MM.1S (cell line): ENCODE measurements around the gene ZFPM1.

ENCODE experiments used
- DNase-seq: peaks from one replicate; pipeline ENCODE4 v3.0.0-alpha.2; 2015
- H2AFZ ChIP-seq: fragments of 300-600 bp; sonication (generic); 2 replicates; pipeline ENCODE4 v1.6.0; 2016; ENCODE audit warnings: antibody characterized with exemption, low read length
- H3F3A ChIP-seq: fragments of 300-600 bp; sonication (generic); 2 replicates; pipeline ENCODE4 v1.6.1; 2016; ENCODE audit warnings: mild to moderate bottlenecking, antibody characterized with exemption, low read length, moderate library complexity, mixed read lengths; ENCODE audit not compliant: insufficient read depth
- H3K27ac ChIP-seq: fragments of 300-600 bp; sonication (generic); 2 replicates; pipeline ENCODE4 v1.5.1; 2016; ENCODE audit warnings: mild to moderate bottlenecking, low read length
- H3K27me3 ChIP-seq: fragments of 300-600 bp; sonication (generic); replicated peaks from 2 replicates; pipeline ENCODE4 v1.6.0; 2016; ENCODE audit warnings: low read length; ENCODE audit not compliant: insufficient read depth
- H3K36me3 ChIP-seq: fragments of 300-600 bp; sonication (generic); replicated peaks from 2 replicates; pipeline ENCODE4 v1.6.1; 2016; ENCODE audit warnings: mild to moderate bottlenecking, low read length, mixed read lengths; ENCODE audit not compliant: insufficient read depth
- H3K4me1 ChIP-seq: fragments of 300-600 bp; sonication (generic); 2 replicates; pipeline ENCODE4 v1.6.1; 2016; ENCODE audit warnings: low read length, mixed read lengths
- H3K4me2 ChIP-seq: fragments of 300-600 bp; sonication (generic); 2 replicates; pipeline ENCODE4 v1.6.0; 2016; ENCODE audit warnings: low read depth, low read length
- H3K4me3 ChIP-seq: fragments of 300-600 bp; sonication (generic); 2 replicates; pipeline ENCODE4 v1.5.1; 2016; ENCODE audit warnings: low read length, mixed read lengths
- H3K79me2 ChIP-seq: fragments of 300-600 bp; sonication (generic); 2 replicates; pipeline ENCODE4 v1.6.1; 2016; ENCODE audit warnings: mixed run types, low read length, mixed read lengths
- H3K9ac ChIP-seq: fragments of 300-600 bp; sonication (generic); 2 replicates; pipeline ENCODE4 v1.6.1; 2016; ENCODE audit warnings: low read length, mixed read lengths
- H3K9me2 ChIP-seq: fragments of 300-600 bp; sonication (generic); replicated peaks from 2 replicates; pipeline ENCODE4 v1.6.1; 2016; ENCODE audit warnings: mild to moderate bottlenecking, low read length, mixed read lengths; ENCODE audit not compliant: insufficient read depth
- H3K9me3 ChIP-seq: fragments of 300-600 bp; sonication (generic); replicated peaks from 2 replicates; pipeline ENCODE4 v1.6.1; 2016; ENCODE audit warnings: mild to moderate bottlenecking, low read length, mixed read lengths; ENCODE audit not compliant: insufficient read depth
- H4K20me1 ChIP-seq: fragments of 300-600 bp; sonication (generic); 2 replicates; pipeline ENCODE4 v1.6.1; 2016; ENCODE audit warnings: mild to moderate bottlenecking, low read length, moderate library complexity, mixed read lengths; ENCODE audit not compliant: insufficient read depth
- EZH2 ChIP-seq: fragments of 300-600 bp; sonication (generic); optimal IDR thresholded peaks from 2 replicates; pipeline ENCODE3; 2017; ENCODE audit warnings: low read depth, mild to moderate bottlenecking, antibody characterized with exemption, low read length, mixed read lengths
- EZH2phosphoT487 ChIP-seq: fragments of 300-600 bp; sonication (generic); IDR thresholded peaks from 2 replicates; pipeline ENCODE4 v1.6.1; 2018; ENCODE audit warnings: antibody characterized with exemption, low read length
- TF ChIP-seq, protein P1 (sequence below): fragments of 300-600 bp; sonication (generic); IDR thresholded peaks from 2 replicates; pipeline ENCODE4 v1.5.1; 2016; ENCODE audit warnings: antibody characterized with exemption, low read length, mixed read lengths

ZFPM1 gene

DNA sequence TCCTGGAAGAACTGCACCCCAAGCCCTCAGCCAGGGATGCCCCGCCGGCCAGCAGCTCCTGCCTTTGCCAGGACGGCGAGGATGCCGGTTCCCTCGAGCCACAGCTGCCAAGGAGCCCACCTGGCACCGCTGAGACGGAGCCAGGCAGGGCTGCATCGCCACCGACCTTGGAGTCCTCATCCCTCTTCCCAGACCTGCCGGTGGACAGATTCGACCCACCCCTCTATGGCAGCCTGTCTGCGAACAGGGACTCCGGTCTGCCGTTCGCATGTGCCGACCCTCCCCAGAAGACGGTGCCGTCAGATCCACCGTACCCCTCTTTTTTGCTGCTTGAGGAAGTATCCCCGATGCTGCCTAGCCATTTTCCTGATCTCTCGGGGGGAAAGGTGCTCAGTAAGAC, 21.4 kb upstream of the ZFPM1 start:
- Histone ChIP-seq H3K9ac (no peak overlapping the region), H4K20me1 (no peaks in the 10 kb centered on the region), H3K9me3 (no peaks in the 10 kb centered on the region), H3K4me1 (no peaks in the 10 kb centered on the region), H3K79me2 (no peaks in the 10 kb centered on the region), H3K4me3 (no peak overlapping the region), H3K36me3 (no peaks in the 10 kb centered on the region), H3F3A (no peaks in the 10 kb centered on the region), H3K4me2 (no peak overlapping the region), H2AFZ (no peak overlapping the region), H3K27me3 (peaks cover 76% of the 10 kb centered on the region), H3K9me2 (no peaks in the 10 kb centered on the region), H3K27ac (no peak overlapping the region)
- DNase-seq = no peak
- TF ChIP-seq, protein P1, sequence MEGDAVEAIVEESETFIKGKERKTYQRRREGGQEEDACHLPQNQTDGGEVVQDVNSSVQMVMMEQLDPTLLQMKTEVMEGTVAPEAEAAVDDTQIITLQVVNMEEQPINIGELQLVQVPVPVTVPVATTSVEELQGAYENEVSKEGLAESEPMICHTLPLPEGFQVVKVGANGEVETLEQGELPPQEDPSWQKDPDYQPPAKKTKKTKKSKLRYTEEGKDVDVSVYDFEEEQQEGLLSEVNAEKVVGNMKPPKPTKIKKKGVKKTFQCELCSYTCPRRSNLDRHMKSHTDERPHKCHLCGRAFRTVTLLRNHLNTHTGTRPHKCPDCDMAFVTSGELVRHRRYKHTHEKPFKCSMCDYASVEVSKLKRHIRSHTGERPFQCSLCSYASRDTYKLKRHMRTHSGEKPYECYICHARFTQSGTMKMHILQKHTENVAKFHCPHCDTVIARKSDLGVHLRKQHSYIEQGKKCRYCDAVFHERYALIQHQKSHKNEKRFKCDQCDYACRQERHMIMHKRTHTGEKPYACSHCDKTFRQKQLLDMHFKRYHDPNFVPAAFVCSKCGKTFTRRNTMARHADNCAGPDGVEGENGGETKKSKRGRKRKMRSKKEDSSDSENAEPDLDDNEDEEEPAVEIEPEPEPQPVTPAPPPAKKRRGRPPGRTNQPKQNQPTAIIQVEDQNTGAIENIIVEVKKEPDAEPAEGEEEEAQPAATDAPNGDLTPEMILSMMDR = no peak
- TF ChIP-seq EZH2phosphoT487 = no peak
- TF ChIP-seq EZH2 = no peak

DNA sequence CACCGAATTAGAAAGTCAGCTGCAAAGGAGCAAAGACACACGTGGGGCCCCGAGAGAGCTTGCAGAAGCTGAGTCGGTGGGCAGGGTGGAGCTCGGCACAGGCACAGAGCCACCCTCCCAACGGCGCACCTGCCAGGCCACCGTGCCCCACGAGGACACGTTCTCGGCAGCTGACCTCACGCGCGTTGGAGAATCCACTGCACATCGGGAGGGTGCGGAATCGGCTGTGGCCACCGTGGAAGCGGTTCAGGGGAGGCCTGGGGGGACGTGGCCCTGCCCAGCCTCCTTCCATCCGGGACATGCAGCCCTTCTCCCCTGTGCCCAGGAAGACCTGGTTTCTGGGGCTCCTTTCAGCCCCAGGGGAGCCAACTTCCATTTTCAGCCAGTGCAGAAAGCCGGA, 20.9 kb upstream of the ZFPM1 start:
- Histone ChIP-seq H3K4me2 (no peak overlapping the region), H3K4me1 (no peaks in the 10 kb centered on the region), H3K9me3 (no peaks in the 10 kb centered on the region), H3K9me2 (no peaks in the 10 kb centered on the region), H2AFZ (no peak overlapping the region), H3K79me2 (no peaks in the 10 kb centered on the region), H3K36me3 (no peaks in the 10 kb centered on the region), H3K27me3 (peaks cover 72% of the 10 kb centered on the region), H3K27ac (no peak overlapping the region), H3K9ac (no peak overlapping the region), H3F3A (no peaks in the 10 kb centered on the region), H4K20me1 (no peaks in the 10 kb centered on the region), H3K4me3 (no peak overlapping the region)
- no peak for TF ChIP-seq EZH2
- TF ChIP-seq, protein P1 = no peak
- no peak for TF ChIP-seq EZH2phosphoT487
- DNase-seq = no peak

DNA sequence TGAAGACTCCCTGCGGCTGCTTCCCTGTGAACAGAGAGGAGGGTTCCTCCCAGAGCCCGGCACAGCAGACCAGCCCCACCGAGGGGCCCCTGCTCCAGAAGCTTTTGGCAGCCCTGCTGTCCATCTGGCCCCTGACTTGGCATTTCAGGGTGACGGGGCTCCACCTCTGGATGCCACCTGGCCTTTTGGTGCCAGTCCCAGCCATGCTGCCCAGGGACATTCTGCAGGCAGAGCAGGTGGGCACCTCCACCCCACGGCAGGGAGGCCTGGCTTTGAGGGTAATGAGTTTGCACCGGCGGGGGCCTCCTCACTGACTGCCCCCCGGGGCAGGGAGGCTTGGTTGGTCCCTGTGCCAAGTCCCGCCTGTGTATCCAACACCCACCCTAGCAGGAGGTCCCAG, 20.3 kb upstream of the ZFPM1 start:
- H3K9ac ChIP-seq = no peak overlapping the region

More for the DNA sequence above, 20.3 kb upstream of the ZFPM1 start:
- no peak for TF ChIP-seq EZH2
- TF ChIP-seq, protein P1 = no peak
- no peak overlapping the region for H3K4me2 ChIP-seq
- no peak overlapping the region for H3K4me3 ChIP-seq
- no peaks in the 10 kb centered on the region for H3K36me3 ChIP-seq
- no peaks in the 10 kb centered on the region for H3K79me2 ChIP-seq
- H3K27me3 ChIP-seq = peaks cover 70% of the 10 kb centered on the region
- H3F3A ChIP-seq = no peaks in the 10 kb centered on the region
- H3K4me1 ChIP-seq = no peaks in the 10 kb centered on the region
- H3K27ac ChIP-seq = no peak overlapping the region
- H4K20me1 ChIP-seq = no peaks in the 10 kb centered on the region
- H3K9me2 ChIP-seq = no peaks in the 10 kb centered on the region
- H3K9me3 ChIP-seq = no peaks in the 10 kb centered on the region
- DNase-seq = no peak
- H2AFZ ChIP-seq = no peak overlapping the region
